ENCODE measurements around the gene IGFBP2.

GRCh38 chr2:216588861-216589710, 44.1 kb upstream of the IGFBP2 start:
- TF ChIP-seq, protein P1, sequence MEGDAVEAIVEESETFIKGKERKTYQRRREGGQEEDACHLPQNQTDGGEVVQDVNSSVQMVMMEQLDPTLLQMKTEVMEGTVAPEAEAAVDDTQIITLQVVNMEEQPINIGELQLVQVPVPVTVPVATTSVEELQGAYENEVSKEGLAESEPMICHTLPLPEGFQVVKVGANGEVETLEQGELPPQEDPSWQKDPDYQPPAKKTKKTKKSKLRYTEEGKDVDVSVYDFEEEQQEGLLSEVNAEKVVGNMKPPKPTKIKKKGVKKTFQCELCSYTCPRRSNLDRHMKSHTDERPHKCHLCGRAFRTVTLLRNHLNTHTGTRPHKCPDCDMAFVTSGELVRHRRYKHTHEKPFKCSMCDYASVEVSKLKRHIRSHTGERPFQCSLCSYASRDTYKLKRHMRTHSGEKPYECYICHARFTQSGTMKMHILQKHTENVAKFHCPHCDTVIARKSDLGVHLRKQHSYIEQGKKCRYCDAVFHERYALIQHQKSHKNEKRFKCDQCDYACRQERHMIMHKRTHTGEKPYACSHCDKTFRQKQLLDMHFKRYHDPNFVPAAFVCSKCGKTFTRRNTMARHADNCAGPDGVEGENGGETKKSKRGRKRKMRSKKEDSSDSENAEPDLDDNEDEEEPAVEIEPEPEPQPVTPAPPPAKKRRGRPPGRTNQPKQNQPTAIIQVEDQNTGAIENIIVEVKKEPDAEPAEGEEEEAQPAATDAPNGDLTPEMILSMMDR (IDR thresholded peaks at IDR 0.05; ENCODE audit: poor library complexity): no peak
- TF ChIP-seq EZH2 (IDR thresholded peaks at IDR 0.05; ENCODE audit: borderline replicate concordance): no peak
